NCI-H187 treated with DMSO at 0.1 percent for 48 hours (cell line): ENCODE data around the gene PTPRN2.

Experiments used
- DNase-seq: peaks from one replicate; lab custom pipeline; 2025; lab: John Stamatoyannopoulos, UW

Gene PTPRN2

GRCh38 chr7:157526913-157527634 is 1060.5 kb downstream of the PTPRN2 start:
- no peak for DNase-seq

- DNase-seq: no peak
These were observed 1061.4 kb downstream of the PTPRN2 start for GRCh38 chr7:157526005-157526912.

GRCh38 chr7:157525491-157525915 is 1062.1 kb downstream of the PTPRN2 start:
- no peak for DNase-seq

- no peak for DNase-seq
These were observed 1062.9 kb downstream of the PTPRN2 start for GRCh38 chr7:157524731-157525130.

GRCh38 chr7:157523766-157524421 is 1063.7 kb downstream of the PTPRN2 start:
- DNase-seq: no peak

GRCh38 chr7:157523371-157523765 is 1064.3 kb downstream of the PTPRN2 start:
- DNase-seq: no peak

GRCh38 chr7:157522954-157523353 is 1064.7 kb downstream of the PTPRN2 start:
- DNase-seq: no peak

GRCh38 chr7:157522189-157522588 is 1065.4 kb downstream of the PTPRN2 start:
- DNase-seq: no peak

GRCh38 chr7:157521752-157522151 is 1065.9 kb downstream of the PTPRN2 start:
- DNase-seq: no peak

GRCh38 chr7:157521061-157521731 is 1066.4 kb downstream of the PTPRN2 start:
- DNase-seq: no peak

GRCh38 chr7:157520249-157520648 is 1067.4 kb downstream of the PTPRN2 start:
- DNase-seq: no peak

GRCh38 chr7:157519798-157520244 is 1067.8 kb downstream of the PTPRN2 start:
- no peak for DNase-seq

- no peak for DNase-seq
These were observed 1068.4 kb downstream of the PTPRN2 start for GRCh38 chr7:157519246-157519645.

GRCh38 chr7:157518514-157519175 is 1069.0 kb downstream of the PTPRN2 start:
- no peak for DNase-seq

- DNase-seq: no peak
These were observed 1069.7 kb downstream of the PTPRN2 start for GRCh38 chr7:157517782-157518513.

GRCh38 chr7:157516911-157517781 is 1070.5 kb downstream of the PTPRN2 start:
- no peak for DNase-seq

- no peak for DNase-seq
These were observed 1071.3 kb downstream of the PTPRN2 start for GRCh38 chr7:157516311-157516710.

- no peak for DNase-seq
These were observed 1072.1 kb downstream of the PTPRN2 start for GRCh38 chr7:157515342-157516041.

- DNase-seq: no peak
These were observed 1072.9 kb downstream of the PTPRN2 start for GRCh38 chr7:157514746-157515145.
